Measurements from ENCODE around the gene AIF1. TPM values are rescaled to one million over a fixed set of nuclear protein-coding genes. Genes with fewer than 3 reads are reported as not detected.
A peak's percentile ranks its signal among the peaks of the same experiment; 100 is the strongest.

The AIF1 gene
- total RNA-seq, 1 donor from 2014 or later, result 6.9 TPM

GRCh38 chr6:31619805-31620585 lies 5.0 kb downstream of the AIF1 start:
- DNase-seq (ENCODE audit: low spot score in 2 of 2) (peak; percentile 79 to 91), FAIRE-seq (peak; percentile 48)

GRCh38 chr6:31620586-31621319 lies 5.7 kb downstream of the AIF1 start, which contains the start of gene PRRC2A:
Gene PRRC2A (plus strand): TSS chr6:31620715. CDS start chr6:31622790, 2,075 bp downstream.
- FAIRE-seq (no peak), DNase-seq (ENCODE audit: low spot score in 2 of 2) (peak; percentile 96 to 98)

GRCh38 chr6:31621320-31621939 lies 6.4 kb downstream of the AIF1 start:
- FAIRE-seq (no peak), DNase-seq (ENCODE audit: low spot score in 2 of 2) (no peak)

GRCh38 chr6:31621991-31622390 lies 7.0 kb downstream of the AIF1 start:
- DNase-seq (ENCODE audit: low spot score in 2 of 2) (no peak), FAIRE-seq (no peak)

- DNase-seq (ENCODE audit: low spot score in 2 of 2) (no peak), FAIRE-seq (no peak)
Observed at GRCh38 chr6:31622684-31623091, 7.7 kb downstream of the AIF1 start.

- DNase-seq (ENCODE audit: low spot score in 2 of 2) (no peak), FAIRE-seq (no peak)
Observed at GRCh38 chr6:31624070-31624469, 9.0 kb downstream of the AIF1 start.

- no peak for FAIRE-seq
- DNase-seq (ENCODE audit: low spot score in 2 of 2), result no peak
Observed at GRCh38 chr6:31626952-31627351, 11.9 kb downstream of the AIF1 start.

GRCh38 chr6:31627690-31628287 lies 12.8 kb downstream of the AIF1 start:
- FAIRE-seq (no peak), DNase-seq (ENCODE audit: low spot score in 2 of 2) (no peak)

- FAIRE-seq, result no peak
Observed at GRCh38 chr6:31629014-31629413, 14.0 kb downstream of the AIF1 start.

GRCh38 chr6:31630177-31630934 lies 15.3 kb downstream of the AIF1 start:
- DNase-seq (ENCODE audit: low spot score in 2 of 2) (no peak), FAIRE-seq (no peak)

More at GRCh38 chr6:31629014-31629413, 14.0 kb downstream of the AIF1 start:
- DNase-seq (ENCODE audit: low spot score in 2 of 2), result no peak

- no peak for DNase-seq (ENCODE audit: low spot score in 2 of 2)
- no peak for FAIRE-seq
Observed at GRCh38 chr6:31631209-31631608, 16.2 kb downstream of the AIF1 start.

- DNase-seq (ENCODE audit: low spot score in 2 of 2) (no peak), FAIRE-seq (no peak)
Observed at GRCh38 chr6:31631681-31632278, 16.7 kb downstream of the AIF1 start.

- no peak for DNase-seq (ENCODE audit: low spot score in 2 of 2)
Observed at GRCh38 chr6:31632279-31632946, 17.4 kb downstream of the AIF1 start.

GRCh38 chr6:31633447-31633846 lies 18.4 kb downstream of the AIF1 start:
- DNase-seq (ENCODE audit: low spot score in 2 of 2) (no peak), FAIRE-seq (no peak)

More at GRCh38 chr6:31632279-31632946, 17.4 kb downstream of the AIF1 start:
- FAIRE-seq, result no peak

GRCh38 chr6:31634131-31634530 lies 19.1 kb downstream of the AIF1 start:
- DNase-seq (ENCODE audit: low spot score in 2 of 2) (no peak), FAIRE-seq (no peak)

- FAIRE-seq (no peak), DNase-seq (ENCODE audit: low spot score in 2 of 2) (no peak)
Observed at GRCh38 chr6:31634969-31635575, 20.0 kb downstream of the AIF1 start.

- FAIRE-seq (no peak), DNase-seq (ENCODE audit: low spot score in 2 of 2) (no peak)
Observed at GRCh38 chr6:31636698-31637596, 21.9 kb downstream of the AIF1 start.

- FAIRE-seq (no peak), DNase-seq (ENCODE audit: low spot score in 2 of 2) (no peak)
Observed at GRCh38 chr6:31639043-31639442, 24.0 kb downstream of the AIF1 start.

Measured in frontal cortex (tissue), 4 donors.